Measurements from ENCODE around the gene GATD1.

The GATD1 gene

GRCh38 chr11:823441-824291 is 46.4 kb upstream of the GATD1 start:
- Histone ChIP-seq H3K9me3 (replicated peaks; ENCODE audit: insufficient read depth, low read length) (no peaks in the 10 kb centered on the region), H3K9me2 (replicated peaks; ENCODE audit: insufficient read depth, low read length) (no peaks in the 10 kb centered on the region), H4K20me1 (ENCODE audit: insufficient read depth, low read length) (no peaks in the 10 kb centered on the region), H3K79me2 (ENCODE audit: low read length) (peaks cover 17% of the 10 kb centered on the region), H3K9ac (ENCODE audit: low read length) (no peak overlapping the region), H3K4me2 (ENCODE audit: low read depth, low read length) (no peak overlapping the region), H2AFZ (ENCODE audit: low read length) (no peak overlapping the region), H3K4me3 (ENCODE audit: low read length) (no peak overlapping the region), H3K27ac (ENCODE audit: low read length) (no peak overlapping the region), H3F3A (ENCODE audit: insufficient read depth, low read length) (peaks cover 10% of the 10 kb centered on the region), H3K4me1 (ENCODE audit: low read length) (peaks cover 9% of the 10 kb centered on the region; the same call in 1 of the 2 replicates), H3K27me3 (replicated peaks; ENCODE audit: insufficient read depth, low read length) (no peaks in the 10 kb centered on the region), H3K36me3 (replicated peaks; ENCODE audit: insufficient read depth, low read length) (no peaks in the 10 kb centered on the region)
- TF ChIP-seq CTCF (IDR thresholded peaks at IDR 0.05; ENCODE audit: low read length) (no peak), EZH2 (optimal IDR thresholded peaks at IDR 0.05; ENCODE audit: low read depth, low read length) (no peak), EZH2phosphoT487 (IDR thresholded peaks at IDR 0.05; ENCODE audit: low read length) (no peak)
- no peak for DNase-seq

GRCh38 chr11:821512-822371 is 44.5 kb upstream of the GATD1 start:
- H3K4me3 ChIP-seq (ENCODE audit: low read length) = no peak overlapping the region
- no peak overlapping the region for H2AFZ ChIP-seq (ENCODE audit: low read length)
- H3K9me2 ChIP-seq (replicated peaks; ENCODE audit: insufficient read depth, low read length) = no peaks in the 10 kb centered on the region
- H3F3A ChIP-seq (ENCODE audit: insufficient read depth, low read length) = peaks cover 3% of the 10 kb centered on the region
- H3K27me3 ChIP-seq (replicated peaks; ENCODE audit: insufficient read depth, low read length) = no peaks in the 10 kb centered on the region
- no peaks in the 10 kb centered on the region for H3K36me3 ChIP-seq (replicated peaks; ENCODE audit: insufficient read depth, low read length)
- no peak for DNase-seq
- no peaks in the 10 kb centered on the region for H4K20me1 ChIP-seq (ENCODE audit: insufficient read depth, low read length)
- no peak overlapping the region for H3K4me2 ChIP-seq (ENCODE audit: low read depth, low read length)
- no peaks in the 10 kb centered on the region for H3K9me3 ChIP-seq (replicated peaks; ENCODE audit: insufficient read depth, low read length)
- no peak overlapping the region for H3K27ac ChIP-seq (ENCODE audit: low read length)
- TF ChIP-seq CTCF (IDR thresholded peaks at IDR 0.05; ENCODE audit: low read length) (no peak), EZH2phosphoT487 (IDR thresholded peaks at IDR 0.05; ENCODE audit: low read length) (no peak), EZH2 (optimal IDR thresholded peaks at IDR 0.05; ENCODE audit: low read depth, low read length) (no peak)
- no peak overlapping the region for H3K9ac ChIP-seq (ENCODE audit: low read length)
- peaks cover 9% of the 10 kb centered on the region; the same call in 1 of the 2 replicates for H3K4me1 ChIP-seq (ENCODE audit: low read length)
- peaks cover 17% of the 10 kb centered on the region for H3K79me2 ChIP-seq (ENCODE audit: low read length)

- Histone ChIP-seq H3K79me2 (ENCODE audit: low read length) (peaks cover 17% of the 10 kb centered on the region), H3K4me3 (ENCODE audit: low read length) (peak overlapping the region; percentile 78), H3K4me2 (ENCODE audit: low read depth, low read length) (peak overlapping the region; percentile 91), H3K9me3 (replicated peaks; ENCODE audit: insufficient read depth, low read length) (no peaks in the 10 kb centered on the region), H3K9me2 (replicated peaks; ENCODE audit: insufficient read depth, low read length) (no peaks in the 10 kb centered on the region), H3K27ac (ENCODE audit: low read length) (no peak overlapping the region), H3K36me3 (replicated peaks; ENCODE audit: insufficient read depth, low read length) (no peaks in the 10 kb centered on the region), H3F3A (ENCODE audit: insufficient read depth, low read length) (0 out of 2 replicates have a peak, but pooled peaks cover 2% of the 10 kb centered on the region), H3K27me3 (replicated peaks; ENCODE audit: insufficient read depth, low read length) (no peaks in the 10 kb centered on the region), H3K4me1 (ENCODE audit: low read length) (peaks cover 5% of the 10 kb centered on the region; the same call in 1 of the 2 replicates), H2AFZ (ENCODE audit: low read length) (no peak overlapping the region), H4K20me1 (ENCODE audit: insufficient read depth, low read length) (no peaks in the 10 kb centered on the region), H3K9ac (ENCODE audit: low read length) (peak overlapping the region; percentile 77; the same call in 1 of the 2 replicates)
- TF ChIP-seq EZH2phosphoT487 (IDR thresholded peaks at IDR 0.05; ENCODE audit: low read length) (no peak), CTCF (IDR thresholded peaks at IDR 0.05; ENCODE audit: low read length) (no peak), EZH2 (optimal IDR thresholded peaks at IDR 0.05; ENCODE audit: low read depth, low read length) (no peak)
- DNase-seq = no peak
These were observed 43.6 kb upstream of the GATD1 start for GRCh38 chr11:820655-821511.

Data from MM.1S (cell line).